ENCODE data around the gene PEX10.

The PEX10 gene

DNA sequence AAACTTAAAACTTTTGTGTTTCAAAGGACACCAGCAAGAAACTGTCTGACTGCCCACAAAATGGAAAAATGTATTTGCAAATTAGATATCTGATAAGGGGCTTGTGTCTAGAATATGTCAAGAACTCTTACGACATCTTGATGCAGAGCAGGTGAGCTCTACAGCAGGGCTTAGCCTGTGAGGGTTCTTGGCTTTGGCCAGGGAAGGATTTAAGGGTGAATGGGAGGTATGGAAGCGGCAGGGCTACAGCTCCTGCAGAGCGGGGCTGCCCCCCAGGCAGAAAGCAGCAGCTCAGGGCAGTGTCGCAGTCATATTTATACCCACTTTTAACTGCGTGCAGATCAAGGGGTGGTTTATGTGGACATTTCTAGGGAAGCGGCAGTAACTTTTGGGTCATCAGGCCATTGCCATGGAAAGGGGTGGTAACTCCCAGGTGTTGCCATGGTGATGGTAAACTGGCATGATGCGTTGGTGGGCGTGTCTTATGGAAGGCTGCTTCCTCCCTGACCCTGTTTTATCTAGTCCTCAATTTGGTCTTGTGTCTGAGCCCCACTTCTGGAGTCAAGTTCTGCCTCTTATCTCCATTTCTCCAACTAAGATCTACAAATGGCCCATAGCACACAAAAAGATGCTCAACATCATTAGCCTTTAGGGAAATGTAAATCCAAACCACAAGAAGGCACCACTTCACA, 44.2 kb downstream of the PEX10 start:
- no peak overlapping the region for H3K27ac ChIP-seq
- TF ChIP-seq, protein P1, sequence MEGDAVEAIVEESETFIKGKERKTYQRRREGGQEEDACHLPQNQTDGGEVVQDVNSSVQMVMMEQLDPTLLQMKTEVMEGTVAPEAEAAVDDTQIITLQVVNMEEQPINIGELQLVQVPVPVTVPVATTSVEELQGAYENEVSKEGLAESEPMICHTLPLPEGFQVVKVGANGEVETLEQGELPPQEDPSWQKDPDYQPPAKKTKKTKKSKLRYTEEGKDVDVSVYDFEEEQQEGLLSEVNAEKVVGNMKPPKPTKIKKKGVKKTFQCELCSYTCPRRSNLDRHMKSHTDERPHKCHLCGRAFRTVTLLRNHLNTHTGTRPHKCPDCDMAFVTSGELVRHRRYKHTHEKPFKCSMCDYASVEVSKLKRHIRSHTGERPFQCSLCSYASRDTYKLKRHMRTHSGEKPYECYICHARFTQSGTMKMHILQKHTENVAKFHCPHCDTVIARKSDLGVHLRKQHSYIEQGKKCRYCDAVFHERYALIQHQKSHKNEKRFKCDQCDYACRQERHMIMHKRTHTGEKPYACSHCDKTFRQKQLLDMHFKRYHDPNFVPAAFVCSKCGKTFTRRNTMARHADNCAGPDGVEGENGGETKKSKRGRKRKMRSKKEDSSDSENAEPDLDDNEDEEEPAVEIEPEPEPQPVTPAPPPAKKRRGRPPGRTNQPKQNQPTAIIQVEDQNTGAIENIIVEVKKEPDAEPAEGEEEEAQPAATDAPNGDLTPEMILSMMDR (conservative IDR thresholded peaks at IDR 0.05), result no peak
- TF ChIP-seq ZFX (IDR thresholded peaks at IDR 0.05), result no peak

DNA sequence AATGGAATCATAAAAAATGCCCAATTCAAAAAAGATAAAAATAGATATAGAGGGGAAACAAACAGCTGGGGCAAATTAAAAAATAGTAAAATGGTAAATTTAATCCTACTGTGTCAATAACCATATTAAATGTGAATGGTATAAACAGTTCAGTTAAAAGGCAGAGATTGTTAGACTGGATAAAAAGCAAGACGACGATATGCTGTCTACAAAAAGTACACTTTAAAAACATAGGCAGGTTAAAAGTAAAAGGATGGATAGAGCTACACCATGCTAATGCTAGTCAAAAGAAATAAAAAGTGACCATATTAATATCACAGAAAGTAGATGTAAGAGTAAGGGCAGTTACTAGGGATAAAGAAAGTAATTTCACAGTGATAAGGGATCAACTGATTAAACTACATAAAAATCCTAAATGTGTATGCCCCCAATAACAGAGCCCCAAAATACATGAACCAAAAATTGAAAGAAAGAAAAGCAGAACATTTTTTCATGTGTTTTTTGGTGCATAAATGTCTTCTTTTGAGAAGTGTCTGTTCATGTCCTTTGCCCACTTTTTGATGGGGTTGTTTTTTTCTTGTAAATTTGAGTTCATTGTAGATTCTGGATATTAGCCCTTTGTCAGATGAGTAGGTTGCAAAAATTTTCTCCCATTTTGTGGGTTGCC, 48.4 kb downstream of the PEX10 start:
- no peak overlapping the region for H3K27ac ChIP-seq
- no peak for TF ChIP-seq ZFX (IDR thresholded peaks at IDR 0.05)
- TF ChIP-seq, protein P1 (conservative IDR thresholded peaks at IDR 0.05), result no peak

DNA sequence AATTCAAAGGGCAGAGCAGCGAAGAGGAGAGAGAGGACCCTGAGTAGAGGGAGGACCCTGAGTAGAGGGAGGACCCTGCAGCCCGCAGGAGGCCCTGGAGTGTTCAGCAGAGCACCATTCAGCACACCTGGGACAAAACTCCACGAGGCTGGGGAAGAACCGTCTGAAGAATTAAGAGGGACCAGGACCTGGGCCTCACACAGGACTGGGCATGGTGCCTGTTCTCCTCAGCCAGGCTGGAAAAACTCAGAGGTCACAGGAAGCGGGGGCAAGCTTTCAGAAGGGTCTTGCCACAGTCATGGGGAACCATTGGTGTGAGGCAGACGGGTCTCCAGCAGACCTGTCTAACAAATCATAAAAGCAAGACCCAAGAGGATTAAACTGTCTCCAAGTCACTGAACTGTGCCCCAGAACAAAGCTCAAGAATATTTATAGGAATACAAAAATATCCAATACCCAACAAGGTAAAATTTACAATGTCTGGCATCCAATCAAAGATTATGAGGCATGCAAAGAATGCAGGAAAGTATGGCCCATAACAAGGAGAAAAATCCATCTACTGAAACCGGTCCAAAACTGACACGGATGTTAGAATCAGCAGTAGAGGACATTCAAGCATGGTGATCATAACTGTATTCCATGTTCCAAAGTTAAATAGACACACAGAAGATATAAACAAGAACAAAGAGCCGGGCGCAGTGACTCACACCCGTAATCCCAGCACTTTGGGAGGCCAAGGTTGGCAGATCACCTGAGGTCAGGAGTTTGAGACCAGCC, 51.6 kb downstream of the PEX10 start:
- H3K27ac ChIP-seq, result no peak overlapping the region
- TF ChIP-seq, protein P1 (conservative IDR thresholded peaks at IDR 0.05), result no peak
- no peak for TF ChIP-seq ZFX (IDR thresholded peaks at IDR 0.05)

DNA sequence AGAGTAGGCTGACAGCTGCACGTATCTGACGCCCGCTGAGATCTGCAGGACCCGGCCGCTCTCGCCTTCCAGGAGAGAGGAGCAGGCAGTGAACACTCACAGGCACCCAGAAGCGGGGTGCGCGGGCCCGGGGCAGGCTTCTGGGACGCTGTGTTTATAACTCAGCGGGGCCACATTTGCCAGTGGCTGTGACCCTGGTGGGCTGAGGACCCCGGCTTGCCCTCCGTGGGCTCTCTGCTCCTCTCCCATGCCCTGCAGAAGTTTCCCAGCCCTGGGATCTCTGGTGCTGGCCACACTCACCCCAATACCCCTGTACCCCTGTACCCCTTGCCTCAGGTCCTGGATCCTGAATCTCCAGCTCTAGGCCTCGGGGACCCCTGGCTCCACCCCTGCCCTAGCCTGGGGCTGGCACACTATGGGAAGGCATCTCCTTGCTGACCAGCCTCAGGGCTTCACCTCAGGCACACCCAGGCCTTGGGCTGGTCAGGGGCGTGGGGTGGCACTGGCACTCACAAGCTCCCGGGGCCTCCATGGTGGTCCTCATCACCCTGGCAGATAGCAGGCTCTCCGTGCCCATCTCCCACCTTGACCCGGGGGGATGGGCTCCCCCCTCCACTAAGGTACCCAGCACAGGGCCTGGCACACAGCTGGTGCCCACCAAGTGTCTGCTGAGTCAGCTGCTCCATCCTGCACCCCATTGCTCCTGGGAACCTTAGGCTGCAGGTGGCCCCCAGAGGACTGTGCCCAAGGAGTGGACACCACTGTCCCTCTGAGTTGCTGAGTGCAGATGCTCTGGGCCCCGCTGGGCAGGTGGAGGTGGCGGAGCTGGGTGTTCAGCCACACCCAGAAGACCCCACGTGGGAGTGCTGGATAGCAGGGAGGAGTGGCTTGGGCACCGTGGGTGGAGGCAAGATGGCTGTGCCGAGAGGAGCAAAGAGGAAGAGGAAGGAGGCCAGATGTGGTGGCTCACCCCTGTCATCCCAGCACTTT, 53.4 kb downstream of the PEX10 start:
- no peak overlapping the region for H3K27ac ChIP-seq
- TF ChIP-seq ZFX (IDR thresholded peaks at IDR 0.05), result no peak
- TF ChIP-seq, protein P1 (conservative IDR thresholded peaks at IDR 0.05), result no peak

DNA sequence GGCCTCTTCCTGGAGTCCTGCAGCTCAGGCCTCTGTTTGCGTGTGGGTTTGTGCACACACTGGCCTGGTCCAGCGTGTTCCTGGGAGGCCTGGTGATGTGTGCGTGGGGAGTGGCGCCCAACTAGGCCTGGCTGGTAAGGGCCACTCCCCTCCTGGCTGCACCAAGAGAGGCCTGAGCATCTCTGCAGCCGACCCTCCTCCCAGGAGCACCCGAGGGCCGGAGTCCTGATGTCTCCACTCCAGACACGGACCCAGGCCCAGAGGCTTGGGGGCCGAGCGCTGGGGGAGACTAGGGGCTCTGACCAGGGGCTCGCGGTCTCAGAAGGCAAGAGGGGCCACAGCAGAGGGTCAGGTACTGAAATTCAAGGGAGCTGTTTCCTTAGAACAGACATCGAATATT, 54.3 kb downstream of the PEX10 start:
- TF ChIP-seq, protein P1 (conservative IDR thresholded peaks at IDR 0.05), result no peak
- no peak for TF ChIP-seq ZFX (IDR thresholded peaks at IDR 0.05)
- no peak overlapping the region for H3K27ac ChIP-seq

DNA sequence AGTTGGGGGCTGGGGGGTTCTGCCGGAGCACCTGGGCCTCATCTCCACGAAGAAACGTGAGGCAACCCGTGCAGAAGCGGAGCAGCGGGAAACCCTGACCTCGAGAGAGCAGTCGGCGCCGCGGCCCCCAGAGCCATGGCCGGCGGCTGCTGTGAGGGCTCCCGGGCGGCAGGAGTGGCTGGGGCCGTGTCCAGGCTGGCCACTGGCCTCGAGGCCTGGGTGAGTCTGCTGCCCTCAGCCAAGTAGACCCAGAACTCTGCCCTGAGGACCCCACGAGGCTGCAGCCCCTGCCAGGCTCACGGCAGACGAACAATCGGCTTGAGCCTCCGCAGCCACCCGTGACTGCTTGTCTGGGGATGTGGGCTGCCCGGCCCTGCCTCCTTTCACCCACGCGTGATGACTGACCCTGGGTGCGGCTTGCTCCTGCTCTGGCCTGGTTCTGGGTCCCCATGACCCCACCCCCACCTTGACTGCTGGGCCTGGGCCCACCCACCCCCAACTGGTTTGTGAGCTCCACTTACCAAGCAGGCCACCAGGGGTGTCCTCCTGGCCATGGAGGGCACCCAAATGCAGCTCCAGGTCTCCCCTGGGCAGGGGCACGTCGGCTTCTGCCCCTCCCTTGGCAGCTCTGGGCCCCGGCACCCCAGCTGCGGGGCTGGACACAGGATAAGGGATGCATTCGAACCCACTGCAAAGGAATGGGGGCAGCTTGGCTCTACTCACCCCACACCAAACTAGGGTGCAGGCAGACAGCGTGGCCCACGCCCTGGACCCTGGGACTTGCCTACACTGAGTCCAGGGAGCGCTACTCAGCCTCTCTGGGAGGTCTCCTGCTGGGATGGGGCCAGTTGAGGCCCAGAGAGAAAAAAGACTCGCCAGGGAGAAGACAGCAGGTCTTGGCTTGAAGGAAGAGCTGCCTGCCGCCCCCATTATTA, 55.2 kb downstream of the PEX10 start:
- no peak overlapping the region for H3K27ac ChIP-seq
- TF ChIP-seq, protein P1 (conservative IDR thresholded peaks at IDR 0.05), result no peak
- no peak for TF ChIP-seq ZFX (IDR thresholded peaks at IDR 0.05)

Data from C4-2B (cell line).